Sigmoid colon (tissue), 7 donors: ENCODE data around the gene ICAM4. TPM values are rescaled to one million over a fixed set of nuclear protein-coding genes. Genes with fewer than 3 reads are reported as not detected.

Source experiments
- DNase-seq: peaks from one replicate; pipeline ENCODE4 v3.0.0-alpha.2; 2019
- H3K27ac ChIP-seq, 4 donors: fragments of 200-600 bp; sonication (generic); one replicate each; pipeline ENCODE4 v1.5.1; 2016 to 2019; ENCODE audit warnings: mild to moderate bottlenecking in 1 of 4
- H3K27me3 ChIP-seq, 3 donors: fragments of 200-600 bp; sonication (generic); one replicate each; pipeline ENCODE4 v1.5.1; 2019; ENCODE audit warnings: mild to moderate bottlenecking in 1 of 3
- H3K36me3 ChIP-seq, 4 donors: fragments of 200-600 bp; sonication (generic); one replicate each; pipeline ENCODE4 v1.5.1; 2016 to 2019
- H3K4me1 ChIP-seq, 4 donors: fragments of 200-600 bp; sonication (generic); one replicate each; pipeline ENCODE4 v1.5.1; 2017 to 2019
- H3K4me3 ChIP-seq, 4 donors: fragments of 200-600 bp; sonication (generic); one replicate each; pipeline ENCODE4 v1.5.1; 2017 to 2019; ENCODE audit warnings: mild to moderate bottlenecking in 2 of 4, moderate library complexity in 1 of 4
- H3K9me3 ChIP-seq, 4 donors: fragments of 200-600 bp in 3 of 4; sonication (generic) in 3 of 4; one replicate each; pipeline versions ENCODE4 v1.5.1 to v1.6.1; 2013 to 2019
- EP300 ChIP-seq, 4 donors: sonication (generic); formaldehyde crosslinking; IDR thresholded peaks; one replicate each; pipeline ENCODE4 v1.6.1; 2017; ENCODE audit warnings: antibody characterized with exemption in 4 of 4
- POLR2A ChIP-seq, 2 donors: fragments of 450-650 bp; IDR thresholded peaks; one replicate each; pipeline ENCODE4 v1.6.1; 2016; ENCODE audit warnings: antibody characterized with exemption in 2 of 2, mild to moderate bottlenecking in 2 of 2, moderate library complexity in 2 of 2
- POLR2AphosphoS5 ChIP-seq, 4 donors: sonication (generic); formaldehyde crosslinking; IDR thresholded peaks; one replicate each; pipeline ENCODE4 v1.6.1; 2017; ENCODE audit warnings: antibody characterized with exemption in 4 of 4
- WGBS, 2 donors: extraction: QIAGEN DNeasy Blood & Tissue Kit; methylation state at CpG; one replicate each; pipeline ENCODE4 v1.1.7; 2013; 5-methylcytosine and 5-hydroxymethylcytosine counted together
- intact Hi-C: fragments of 100-400 bp; cut with DNase I; formaldehyde crosslinking; loops from one replicate; pipeline ENCODE4 v1.15.1; 2023
- polyA plus RNA-seq, 3 donors: library from polyadenylated mRNA; stranded (reverse); fragments of 200-250 nt; gene quantifications; one replicate each; pipeline ENCODE4 v1.2.3, GENCODE V29; 2013
- total RNA-seq, 4 donors: library from RNA; depleted of rRNA; stranded (reverse); fragments of >200 nt; gene quantifications; one replicate each; pipeline ENCODE4 v1.1.0, GENCODE V29; 2016
- TF ChIP-seq, protein P1 (sequence below), 4 experiments: fragments of 450-650 bp in 3 of 4; fragments of 200-600 bp in 1 of 4; IDR thresholded peaks; one replicate each; pipeline ENCODE4 v1.5.1; 2016 to 2019; ENCODE audit warnings: antibody characterized with exemption in 4 of 4, mild to moderate bottlenecking in 3 of 4, moderate library complexity in 2 of 4
- donor health status: healthy with polysubstance abuse.
- donor health status: Bipolar disorder and iron deficiency.
- donor health status: healthy.

Gene ICAM4
- total and polyA plus RNA-seq, 7 donors, result 0.42 TPM; not detected in 6

DNA sequence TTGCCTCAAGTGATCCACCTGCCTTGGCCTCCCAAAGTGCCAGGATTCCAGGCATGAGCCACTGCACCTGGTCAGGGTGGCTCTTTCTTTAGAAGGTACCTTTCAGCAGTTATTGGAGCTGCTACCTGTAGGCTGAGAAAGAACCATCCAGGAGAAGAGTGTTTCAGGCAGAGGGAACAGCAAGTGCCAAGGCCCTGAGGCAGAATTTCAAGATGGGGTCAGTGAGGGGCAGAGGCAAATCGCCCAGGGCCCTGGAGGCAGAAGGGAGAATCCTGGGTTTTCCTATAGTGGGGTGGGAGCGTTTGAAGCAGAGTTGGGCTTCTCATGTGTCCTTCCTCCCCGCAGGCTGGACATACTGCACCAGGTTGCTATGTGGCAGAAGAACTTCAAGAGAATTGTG lies 32.5 kb upstream of the ICAM4 start:
- Histone ChIP-seq H3K4me3 (no peak overlapping the region), H3K4me1 (peaks cover 0 to 27% (median 17%) of the 10 kb centered on the region in 4 donors), H3K9me3 (no peaks in the 10 kb centered on the region), H3K27ac (no peak overlapping the region), H3K27me3 (no peaks in the 10 kb centered on the region), H3K36me3 (peaks cover 28 to 53% (median 35%) of the 10 kb centered on the region in 4 donors)
- DNase-seq, result no peak
- intact Hi-C loops, result loop anchor here (5.0 kb wide), 2 partner anchors 128 to 147 kb away; partner anchors contain the start of genes PPAN and TYK2
- no peak for TF ChIP-seq POLR2AphosphoS5 (IDR thresholded peaks at IDR 0.05)
- TF ChIP-seq EP300 (IDR thresholded peaks at IDR 0.05), result no peak
- TF ChIP-seq, protein P1, sequence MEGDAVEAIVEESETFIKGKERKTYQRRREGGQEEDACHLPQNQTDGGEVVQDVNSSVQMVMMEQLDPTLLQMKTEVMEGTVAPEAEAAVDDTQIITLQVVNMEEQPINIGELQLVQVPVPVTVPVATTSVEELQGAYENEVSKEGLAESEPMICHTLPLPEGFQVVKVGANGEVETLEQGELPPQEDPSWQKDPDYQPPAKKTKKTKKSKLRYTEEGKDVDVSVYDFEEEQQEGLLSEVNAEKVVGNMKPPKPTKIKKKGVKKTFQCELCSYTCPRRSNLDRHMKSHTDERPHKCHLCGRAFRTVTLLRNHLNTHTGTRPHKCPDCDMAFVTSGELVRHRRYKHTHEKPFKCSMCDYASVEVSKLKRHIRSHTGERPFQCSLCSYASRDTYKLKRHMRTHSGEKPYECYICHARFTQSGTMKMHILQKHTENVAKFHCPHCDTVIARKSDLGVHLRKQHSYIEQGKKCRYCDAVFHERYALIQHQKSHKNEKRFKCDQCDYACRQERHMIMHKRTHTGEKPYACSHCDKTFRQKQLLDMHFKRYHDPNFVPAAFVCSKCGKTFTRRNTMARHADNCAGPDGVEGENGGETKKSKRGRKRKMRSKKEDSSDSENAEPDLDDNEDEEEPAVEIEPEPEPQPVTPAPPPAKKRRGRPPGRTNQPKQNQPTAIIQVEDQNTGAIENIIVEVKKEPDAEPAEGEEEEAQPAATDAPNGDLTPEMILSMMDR (IDR thresholded peaks at IDR 0.05), result no peak
- no peak for TF ChIP-seq POLR2A (IDR thresholded peaks at IDR 0.05)
- WGBS, 2 donors, result 94 to 95% methylated on average over 3 of the region's 3 CpGs

DNA sequence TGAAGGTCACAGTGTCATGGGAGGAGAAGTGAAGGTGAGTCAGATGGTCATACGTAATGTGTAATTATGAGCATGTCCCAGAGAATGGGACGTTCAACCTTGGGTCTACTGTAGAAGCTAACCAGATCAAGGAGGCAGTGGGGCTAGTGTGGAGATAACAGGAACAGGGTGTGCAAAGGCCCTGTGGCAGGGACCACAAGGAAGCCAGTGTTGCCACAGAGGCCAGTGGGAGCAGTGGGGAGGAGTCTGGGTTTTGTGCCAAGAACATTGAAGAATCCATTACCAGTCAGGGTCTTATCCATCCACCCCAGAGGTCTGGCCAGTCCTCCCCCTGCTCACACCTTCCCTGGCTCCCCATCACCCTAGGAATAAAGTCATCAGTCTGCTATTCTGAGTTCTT lies 31.4 kb upstream of the ICAM4 start:
- no peak overlapping the region for H3K4me3 ChIP-seq
- no peak overlapping the region for H3K27ac ChIP-seq
- H3K9me3 ChIP-seq, result no peaks in the 10 kb centered on the region
- WGBS, 2 donors, result 95% methylated on average over 2 of the region's 2 CpGs
- no peak for DNase-seq
- H3K36me3 ChIP-seq, result peaks cover 32 to 63% (median 38%) of the 10 kb centered on the region in 4 donors
- intact Hi-C loops, result no loop called here
- peaks cover 0 to 21% (median 13%) of the 10 kb centered on the region in 4 donors for H3K4me1 ChIP-seq
- H3K27me3 ChIP-seq, result no peaks in the 10 kb centered on the region
- TF ChIP-seq, protein P1 (IDR thresholded peaks at IDR 0.05), result no peak
- no peak for TF ChIP-seq POLR2AphosphoS5 (IDR thresholded peaks at IDR 0.05)
- TF ChIP-seq EP300 (IDR thresholded peaks at IDR 0.05), result no peak
- TF ChIP-seq POLR2A (IDR thresholded peaks at IDR 0.05), result no peak

DNA sequence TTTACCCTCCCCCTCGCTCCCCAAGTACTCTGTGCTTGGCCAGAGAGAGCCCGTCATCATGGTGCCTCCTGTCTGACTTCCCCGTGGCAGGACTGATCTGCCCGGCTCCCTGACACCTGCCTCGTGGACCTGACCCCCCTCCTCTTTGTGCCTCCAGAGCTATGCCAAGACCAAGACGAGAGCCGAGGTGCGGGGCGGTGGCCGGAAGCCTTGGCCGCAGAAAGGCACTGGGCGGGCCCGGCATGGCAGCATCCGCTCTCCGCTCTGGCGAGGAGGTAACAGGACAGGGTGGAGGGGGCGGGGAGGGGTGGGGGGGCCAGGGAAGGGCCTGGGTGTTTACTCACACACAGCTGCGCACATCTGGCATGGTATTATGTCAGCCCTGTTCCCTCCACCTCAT lies 30.2 kb upstream of the ICAM4 start:
- Histone ChIP-seq H3K36me3 (peaks cover 32 to 63% (median 38%) of the 10 kb centered on the region in 4 donors), H3K9me3 (no peaks in the 10 kb centered on the region), H3K4me3 (no peak overlapping the region), H3K4me1 (peaks cover 0 to 12% (median 7%) of the 10 kb centered on the region in 4 donors), H3K27ac (no peak overlapping the region), H3K27me3 (no peaks in the 10 kb centered on the region)
- intact Hi-C loops, result no loop called here
- no peak for DNase-seq
- TF ChIP-seq, protein P1 (IDR thresholded peaks at IDR 0.05), result no peak
- no peak for TF ChIP-seq POLR2A (IDR thresholded peaks at IDR 0.05)
- no peak for TF ChIP-seq POLR2AphosphoS5 (IDR thresholded peaks at IDR 0.05)
- no peak for TF ChIP-seq EP300 (IDR thresholded peaks at IDR 0.05)
- WGBS, 2 donors, result 83 to 89% methylated on average over 18 of the region's 18 CpGs

DNA sequence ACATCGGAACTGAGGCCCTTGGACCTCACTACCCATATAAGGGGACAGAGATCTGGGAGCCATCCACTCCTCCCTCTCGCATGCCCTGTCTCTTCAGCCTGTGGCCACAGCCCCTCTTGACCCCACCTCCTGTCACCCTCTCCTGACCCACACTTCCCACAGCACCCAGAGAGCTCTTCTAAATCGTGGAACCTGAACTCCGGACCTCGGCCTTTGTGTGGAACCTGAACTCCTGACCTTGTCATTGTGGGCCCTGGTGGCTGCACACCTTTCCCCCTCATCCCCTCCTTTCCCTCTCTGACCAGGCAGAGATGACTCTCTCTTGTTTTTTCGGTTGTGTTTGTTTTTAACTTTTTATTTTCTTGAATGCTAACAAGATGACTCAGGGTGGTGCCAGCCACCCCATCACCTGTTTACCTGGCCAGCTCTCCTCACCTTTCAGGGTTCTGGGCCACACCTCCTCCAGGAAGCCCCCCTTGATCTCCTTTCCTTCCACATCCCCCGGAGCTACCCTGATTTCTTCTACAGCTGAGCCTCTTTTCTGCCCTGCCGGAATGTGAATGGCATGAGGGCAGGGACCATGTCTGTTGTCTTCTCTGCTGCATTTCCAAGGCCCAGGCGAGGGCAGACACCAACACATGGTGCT lies 29.7 kb upstream of the ICAM4 start:
- DNase-seq, result no peak
- H3K4me1 ChIP-seq, result peaks cover 0 to 12% (median 7%) of the 10 kb centered on the region in 4 donors
- intact Hi-C loops, result no loop called here

More for the DNA sequence above, 29.7 kb upstream of the ICAM4 start:
- Histone ChIP-seq H3K4me3 (no peak overlapping the region), H3K36me3 (peaks cover 32 to 63% (median 38%) of the 10 kb centered on the region in 4 donors), H3K9me3 (no peaks in the 10 kb centered on the region), H3K27me3 (no peaks in the 10 kb centered on the region), H3K27ac (no peak overlapping the region)
- 82 to 89% methylated on average over 9 of the region's 9 CpGs for WGBS, 2 donors
- TF ChIP-seq POLR2A (IDR thresholded peaks at IDR 0.05), result no peak
- TF ChIP-seq POLR2AphosphoS5 (IDR thresholded peaks at IDR 0.05), result no peak
- TF ChIP-seq, protein P1 (IDR thresholded peaks at IDR 0.05), result no peak
- TF ChIP-seq EP300 (IDR thresholded peaks at IDR 0.05), result no peak
